Measurements from ENCODE around the gene RPL28.
"Not testable (repeated sequence)": the region's sequence is repeated elsewhere in the genome, so short reads cannot be mapped to it uniquely, and the experiment has no call there.

RPL28 gene

DNA sequence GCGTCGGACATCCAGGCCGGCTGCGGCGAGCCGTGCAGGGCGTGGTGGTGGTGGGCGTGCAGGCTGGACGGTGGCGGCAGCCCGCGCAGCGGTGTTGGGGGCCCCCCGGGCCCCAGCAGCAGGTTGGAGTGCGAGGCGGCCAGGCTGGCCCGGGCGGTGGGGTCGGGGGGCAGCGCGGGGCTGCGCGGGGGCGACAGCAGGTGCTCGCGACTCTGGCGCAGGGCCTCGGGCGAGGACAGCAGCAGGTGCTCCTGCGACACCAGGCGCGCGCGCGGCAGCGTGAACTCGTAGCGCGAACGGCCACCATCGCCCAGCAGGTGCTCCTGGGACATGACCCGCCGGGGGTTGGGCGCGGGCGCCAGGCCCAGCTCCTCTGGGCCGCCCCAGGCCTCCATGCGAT, 47.6 kb downstream of the RPL28 start:
- no peak for DNase-seq

DNA sequence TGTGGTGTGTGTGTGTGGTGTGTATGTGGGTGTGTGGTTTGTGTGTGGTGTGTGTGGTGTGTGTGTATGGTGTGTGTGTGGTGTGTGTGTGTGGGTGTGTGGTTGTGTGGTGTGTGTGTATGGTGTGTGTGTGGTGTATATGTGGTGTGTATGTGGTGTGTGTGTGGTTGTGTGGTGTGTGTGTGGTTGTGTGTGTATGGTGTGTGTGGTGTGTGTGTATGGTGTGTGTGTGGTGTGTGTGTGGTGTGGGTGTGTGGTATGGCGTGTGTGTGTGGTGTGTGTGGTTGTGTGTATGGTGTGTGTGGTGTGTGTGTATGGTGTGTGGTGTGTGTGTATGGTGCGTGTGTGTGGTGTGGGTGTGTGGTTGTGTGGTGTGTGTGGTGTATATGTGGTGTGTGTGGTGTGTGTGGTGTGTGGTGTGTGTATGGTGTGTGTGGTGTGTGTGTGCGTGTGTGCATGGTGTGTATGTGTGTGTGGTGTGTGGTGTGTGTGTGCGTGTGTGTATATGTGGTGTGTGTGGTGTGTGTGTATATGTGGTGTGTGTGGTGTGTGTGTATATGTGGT, 48.7 kb downstream of the RPL28 start:
- no peak for DNase-seq

- no peak for DNase-seq
Measured at GRCh38 chr19:55435020-55435419, 49.3 kb downstream of the RPL28 start.

- DNase-seq, result no peak
Measured at GRCh38 chr19:55436847-55437246, 51.1 kb downstream of the RPL28 start.

DNA sequence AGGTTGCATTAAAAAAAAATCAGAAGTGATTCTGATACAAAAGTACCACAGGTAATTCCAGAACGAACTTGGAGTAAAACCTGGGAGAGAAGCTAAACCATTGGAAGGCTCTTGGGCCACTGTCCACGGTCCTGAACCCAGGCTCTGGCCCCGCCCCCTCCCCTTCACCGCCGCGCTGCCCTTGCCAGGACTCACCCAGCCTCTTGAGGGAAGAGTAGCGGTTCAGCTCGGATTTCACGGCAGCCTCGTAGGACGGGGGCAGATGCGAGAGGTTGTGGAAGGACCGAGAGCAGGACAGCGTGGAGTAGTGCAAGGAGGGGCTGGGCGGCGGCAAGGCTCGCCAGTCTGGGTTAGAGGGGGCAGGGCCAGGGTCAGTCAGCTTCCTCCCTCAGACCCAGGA, 51.7 kb downstream of the RPL28 start:
- DNase-seq, result no peak

GRCh38 chr19:55439052-55439451, 53.3 kb downstream of the RPL28 start:
- DNase-seq, result no peak

DNA sequence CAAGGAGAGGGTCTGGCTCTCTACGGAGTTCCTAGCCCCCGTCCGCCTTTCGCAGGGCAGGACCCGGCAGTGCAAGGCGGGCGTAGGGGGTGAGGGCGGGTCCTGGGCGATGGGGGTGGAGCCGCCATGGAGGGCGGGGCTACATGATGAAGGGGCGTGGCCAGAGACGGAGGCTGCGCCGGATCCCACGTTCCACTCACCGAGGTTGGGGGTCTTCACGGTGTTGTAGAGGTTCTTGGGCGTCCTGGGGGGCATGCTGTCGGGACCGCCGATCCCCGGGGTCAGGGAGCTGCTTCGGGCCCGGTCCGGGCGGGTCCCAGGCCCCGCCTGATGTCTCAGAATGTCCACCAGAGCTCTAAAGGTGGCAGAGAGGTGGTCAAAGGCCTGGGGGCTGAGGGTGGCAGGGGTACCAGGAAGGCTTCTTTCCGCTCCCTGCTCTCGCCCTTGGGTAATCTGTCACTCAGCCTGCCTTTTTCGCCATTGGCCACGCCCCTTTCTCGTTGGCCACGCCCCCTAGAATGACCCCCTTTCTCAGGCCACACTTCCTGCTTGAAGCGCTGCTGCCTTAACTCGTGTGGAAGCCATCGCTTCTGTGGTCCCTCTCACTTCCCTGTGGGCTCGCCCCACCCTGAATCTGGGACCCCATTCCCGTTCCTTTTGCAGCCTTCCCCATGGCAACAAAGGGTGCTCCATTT, 54.8 kb downstream of the RPL28 start:
- no peak for DNase-seq

- no peak for DNase-seq
Measured at GRCh38 chr19:55441319-55441691, 55.6 kb downstream of the RPL28 start.

DNA sequence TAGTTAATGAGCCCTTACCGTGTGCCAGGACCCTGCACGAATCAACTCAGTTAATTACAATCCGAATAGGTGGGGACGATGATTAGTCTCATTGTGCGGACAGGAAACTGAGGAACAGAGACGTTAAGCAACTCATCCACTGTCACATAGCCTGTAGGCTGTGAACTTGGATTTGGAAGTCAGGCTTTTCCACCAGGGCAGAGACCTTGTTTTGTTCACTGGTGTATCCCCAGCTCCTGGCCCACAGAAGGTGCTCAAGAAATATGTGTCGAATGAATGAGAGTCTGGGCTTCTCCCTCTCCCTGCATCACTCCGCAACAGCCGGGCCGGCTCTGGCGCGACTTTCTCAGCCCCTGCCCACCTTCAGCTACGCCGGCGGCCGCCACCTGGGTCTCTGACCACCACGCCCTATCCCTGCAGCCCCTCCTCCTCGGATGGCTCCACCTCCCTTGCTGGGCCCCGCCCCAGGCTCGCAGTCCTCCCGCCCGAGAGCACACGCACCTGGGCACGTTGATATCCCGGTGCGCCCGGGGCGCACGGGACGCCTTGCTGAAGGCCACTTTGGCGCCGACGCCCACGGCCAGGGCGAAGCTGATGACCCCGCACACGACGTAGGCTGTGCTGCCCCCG, 56.1 kb downstream of the RPL28 start:
- DNase-seq, result no peak

- no peak for DNase-seq
Measured at GRCh38 chr19:55442372-55442961, 56.7 kb downstream of the RPL28 start.

- no peak for DNase-seq
Measured at GRCh38 chr19:55443045-55443823, 57.5 kb downstream of the RPL28 start, which contains the start of gene SHISA7. TSS of gene SHISA7 (minus strand) at chr19:55443300. CDS start at chr19:55442863, 437 bp downstream.

- DNase-seq, result no peak
Measured at GRCh38 chr19:55443824-55444480, 58.2 kb downstream of the RPL28 start.

DNA sequence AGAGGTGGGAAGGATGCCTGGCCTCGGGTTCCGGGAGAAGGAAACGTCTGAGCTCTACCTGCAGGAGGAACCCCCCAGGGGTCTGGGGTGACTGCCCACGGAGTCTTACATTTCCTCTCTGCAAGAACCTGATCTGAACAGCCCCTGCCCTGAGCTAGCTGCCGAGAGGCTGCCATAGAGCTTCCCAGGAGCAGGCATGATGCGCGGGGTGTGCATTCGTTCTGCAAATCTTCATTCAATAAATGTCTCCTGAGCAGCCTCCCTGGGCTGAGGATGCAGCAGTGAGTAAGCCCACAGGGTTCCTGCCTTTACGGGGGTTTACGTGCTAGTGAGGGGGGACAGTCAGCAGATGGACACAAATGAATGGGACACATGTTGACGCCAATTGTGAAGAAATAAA, 58.9 kb downstream of the RPL28 start:
- DNase-seq, result no peak

GRCh38 chr19:55446060-55446459, 60.3 kb downstream of the RPL28 start:
- DNase-seq, result no peak

GRCh38 chr19:55447421-55448174, 61.9 kb downstream of the RPL28 start:
- no peak for DNase-seq

DNA sequence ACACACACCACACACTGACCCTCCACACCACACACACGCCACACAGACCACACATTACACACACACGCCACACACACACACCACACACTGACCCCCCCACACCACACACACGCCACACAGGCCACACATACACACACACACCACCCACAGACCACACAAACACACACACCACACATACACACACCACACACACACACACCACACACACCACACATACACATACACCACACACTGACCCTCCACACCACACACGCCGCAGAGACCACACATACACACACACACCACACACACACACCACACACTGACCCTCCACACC, 62.4 kb downstream of the RPL28 start:
- not testable (repeated sequence) for DNase-seq

- DNase-seq, result no peak
Measured at GRCh38 chr19:55449469-55449868, 63.7 kb downstream of the RPL28 start.

GRCh38 chr19:55451163-55451964, 65.6 kb downstream of the RPL28 start:
- DNase-seq, result peak; percentile 26

DNA sequence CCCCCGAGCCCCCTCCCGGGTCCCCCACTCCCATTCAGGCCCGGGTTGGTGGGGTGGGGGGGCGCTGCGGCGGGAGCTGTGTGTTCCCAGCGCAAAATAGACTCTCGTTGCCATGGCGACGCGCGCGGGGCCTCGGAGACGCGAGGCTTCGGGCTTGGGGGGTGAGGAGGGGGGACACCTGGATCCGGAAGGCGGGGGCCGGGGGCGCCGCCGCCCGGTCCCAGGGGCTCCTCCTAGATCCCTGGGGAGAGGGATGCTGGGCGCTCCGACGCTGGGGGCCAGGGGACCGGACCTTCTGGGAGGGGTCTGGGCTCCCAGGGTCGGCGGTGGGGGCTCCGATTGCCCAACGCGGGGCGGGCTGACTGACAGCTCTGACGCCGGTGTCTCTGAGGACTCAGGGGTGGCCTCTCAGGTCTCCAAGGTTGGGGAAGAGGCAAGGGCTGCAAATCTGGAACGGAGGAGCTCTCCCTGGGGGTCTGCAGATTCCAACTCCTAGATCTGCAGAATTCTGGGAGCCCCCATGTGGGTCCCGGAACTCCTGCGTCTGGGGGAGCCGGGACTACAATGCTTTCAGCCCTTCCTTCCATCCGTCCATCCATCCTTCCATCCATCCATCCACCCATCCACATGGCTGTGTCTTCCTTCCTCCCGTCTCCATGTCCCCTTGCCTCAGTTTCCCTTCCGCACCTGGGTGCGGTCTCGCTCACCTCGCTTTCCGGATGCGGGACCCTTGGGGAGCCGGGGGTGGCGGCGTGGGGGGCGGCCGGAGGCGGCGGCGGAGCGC, 66.4 kb downstream of the RPL28 start:
- DNase-seq, result no peak

Data from stimulated activated CD4-positive, alpha-beta T cell treated with anti-CD3 and anti-CD28 coated beads, Interleukin-4, amount 100 ng/mL, for 1 hour (primary cell).